Glomerular visceral epithelial cell (primary cell): ENCODE measurements around the gene SLC23A2.

Source experiments
- DNase-seq: peaks from one replicate; pipeline ENCODE4 v3.0.0-alpha.2; 2016; ENCODE audit errors: extremely low spot score

The SLC23A2 gene

DNA sequence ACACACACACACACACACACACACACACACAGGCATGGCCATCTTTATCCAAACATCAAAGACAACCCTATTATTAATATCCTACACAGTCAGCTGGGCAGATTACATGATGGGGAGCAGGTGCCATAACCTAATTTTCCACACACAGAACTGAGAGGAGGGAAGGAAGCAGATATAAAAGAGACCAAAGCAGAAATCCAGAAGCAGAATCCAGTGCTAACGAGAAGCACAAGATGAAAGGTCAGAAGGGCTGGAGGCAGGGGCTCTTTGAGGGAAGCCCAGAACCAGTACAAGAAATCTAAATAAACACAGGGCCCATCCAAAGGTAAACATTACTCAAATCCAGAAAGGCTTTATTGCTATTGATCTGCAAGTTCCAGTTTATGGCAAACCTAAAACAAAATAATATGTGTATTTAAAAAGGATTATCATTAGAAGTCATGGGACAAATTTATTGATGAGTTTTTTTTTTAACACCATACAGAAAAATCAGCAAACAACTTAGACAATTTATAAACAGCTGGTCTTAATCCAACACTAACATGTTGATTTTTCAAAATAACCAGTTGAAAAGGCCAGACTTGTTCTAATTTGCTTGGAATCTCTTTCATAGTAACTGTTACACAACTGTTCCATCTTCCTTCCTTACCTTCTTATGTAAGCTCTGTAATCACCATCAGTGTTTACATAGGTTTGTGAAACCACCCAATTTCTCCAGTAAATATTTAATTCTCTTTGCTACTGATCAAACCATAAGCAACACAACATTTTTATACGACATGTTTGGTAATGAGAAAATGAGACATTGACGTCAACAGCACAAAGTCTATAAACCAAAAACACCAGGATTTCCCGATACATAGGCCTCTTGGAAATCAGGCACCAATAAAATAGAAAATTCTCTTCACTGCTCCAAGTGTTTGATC lies 34.2 kb downstream of the SLC23A2 start:
- DNase-seq: no peak

DNA sequence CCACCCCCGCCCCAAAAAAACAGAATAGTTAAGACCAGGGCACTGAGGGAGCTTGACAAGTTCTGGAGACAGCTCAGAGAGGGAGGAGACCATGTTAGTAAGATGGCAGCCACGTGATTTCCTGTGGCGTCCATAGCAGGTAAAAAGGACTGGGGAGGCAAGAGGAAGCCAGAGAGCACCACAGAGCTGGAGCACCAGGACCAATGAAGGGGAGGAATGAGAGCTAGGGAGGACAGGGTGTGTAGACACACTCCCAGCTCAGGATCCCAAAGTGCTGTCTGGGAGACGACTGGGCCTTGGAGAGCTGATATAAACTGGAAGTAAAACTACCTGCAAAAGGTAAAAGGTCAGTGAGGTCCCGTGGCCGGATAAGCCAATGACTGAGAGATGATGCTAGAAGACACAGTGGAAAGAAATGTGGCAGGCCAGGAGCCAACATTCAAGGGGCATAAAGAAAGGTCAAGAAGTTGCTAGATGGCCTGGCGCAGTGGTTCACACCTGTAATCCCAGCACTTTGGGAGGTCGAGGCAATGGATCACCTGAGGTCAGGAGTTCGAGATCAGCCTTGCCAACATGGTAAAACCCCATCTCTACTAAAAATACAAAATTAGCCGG lies 39.0 kb downstream of the SLC23A2 start:
- no peak for DNase-seq

DNA sequence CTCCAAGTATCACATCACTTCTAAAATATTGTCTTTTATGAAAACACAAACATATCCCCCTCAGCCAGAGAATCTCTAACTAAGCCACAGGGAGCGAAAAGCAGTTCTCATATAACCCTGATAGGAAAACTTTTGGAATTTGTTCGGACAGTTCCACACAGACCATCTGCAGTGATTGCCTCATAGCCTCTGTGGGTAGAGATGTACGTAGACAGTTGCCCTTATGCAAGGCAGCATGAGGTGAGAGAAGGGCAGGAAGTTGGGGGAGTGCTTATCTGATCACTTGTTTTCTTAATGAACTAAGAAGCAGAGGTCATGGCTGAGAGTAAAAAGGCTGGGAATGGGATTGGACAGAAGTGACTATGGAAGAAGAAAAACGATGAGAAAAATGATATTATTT lies 39.6 kb downstream of the SLC23A2 start:
- DNase-seq: peak; percentile 41

DNA sequence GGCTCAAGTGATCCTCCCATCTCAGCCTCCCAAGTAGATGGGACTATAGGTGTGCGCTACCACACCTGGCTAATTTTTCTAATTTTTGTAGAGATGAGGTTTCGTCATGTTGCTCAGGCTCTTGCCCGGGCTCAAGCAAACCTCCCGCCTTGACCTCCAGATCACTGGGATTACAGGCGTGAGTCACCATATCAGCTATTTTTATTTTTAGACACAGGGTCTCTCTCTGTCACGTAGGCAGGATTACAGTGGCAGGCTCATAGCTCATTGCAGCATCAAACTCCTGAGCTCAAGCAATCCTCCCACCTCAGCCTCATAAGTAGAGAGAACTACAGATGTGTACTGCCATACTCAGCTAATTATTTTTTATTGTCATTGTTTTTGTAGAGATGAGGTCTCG lies 41.7 kb downstream of the SLC23A2 start:
- no peak for DNase-seq

DNA sequence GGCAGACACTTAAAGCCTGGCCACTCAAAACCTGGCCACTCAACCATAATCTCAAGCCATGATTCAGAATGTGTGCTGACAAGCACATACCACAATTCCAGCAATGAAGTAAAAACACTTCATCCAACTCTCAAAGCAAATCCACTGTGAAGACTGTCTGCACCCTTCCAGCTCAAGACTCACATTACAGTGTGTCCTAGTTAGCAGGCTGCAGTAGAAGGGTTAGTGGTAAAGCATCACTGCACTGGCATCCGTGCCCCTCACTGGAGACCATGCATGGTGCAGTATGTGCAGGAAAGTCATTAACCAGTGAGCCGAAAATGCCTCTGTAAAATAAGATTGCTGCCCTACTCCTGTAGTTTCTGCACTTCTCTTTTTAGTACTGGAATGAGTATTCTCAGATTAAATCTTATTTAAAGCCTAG lies 43.4 kb downstream of the SLC23A2 start:
- peak; percentile 86 for DNase-seq

DNA sequence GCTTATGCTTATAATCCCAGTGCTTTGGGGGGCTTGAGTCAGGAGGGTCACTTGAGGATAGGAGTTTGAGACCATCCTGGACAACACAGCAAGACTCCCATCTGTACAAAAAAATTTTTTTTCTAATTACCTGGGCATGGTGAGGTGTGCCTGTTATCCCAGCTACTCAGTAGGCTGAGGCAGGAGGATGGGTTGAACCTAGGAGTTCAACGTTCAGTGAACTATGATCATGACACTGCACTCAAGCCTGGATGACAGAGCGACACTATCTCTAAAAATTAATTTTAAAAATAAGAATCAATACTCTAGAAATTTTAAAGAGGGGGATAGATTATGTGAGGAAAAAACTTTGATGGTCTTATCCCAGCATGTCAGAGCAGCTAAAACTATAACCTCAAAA lies 44.1 kb downstream of the SLC23A2 start:
- no peak for DNase-seq

DNA sequence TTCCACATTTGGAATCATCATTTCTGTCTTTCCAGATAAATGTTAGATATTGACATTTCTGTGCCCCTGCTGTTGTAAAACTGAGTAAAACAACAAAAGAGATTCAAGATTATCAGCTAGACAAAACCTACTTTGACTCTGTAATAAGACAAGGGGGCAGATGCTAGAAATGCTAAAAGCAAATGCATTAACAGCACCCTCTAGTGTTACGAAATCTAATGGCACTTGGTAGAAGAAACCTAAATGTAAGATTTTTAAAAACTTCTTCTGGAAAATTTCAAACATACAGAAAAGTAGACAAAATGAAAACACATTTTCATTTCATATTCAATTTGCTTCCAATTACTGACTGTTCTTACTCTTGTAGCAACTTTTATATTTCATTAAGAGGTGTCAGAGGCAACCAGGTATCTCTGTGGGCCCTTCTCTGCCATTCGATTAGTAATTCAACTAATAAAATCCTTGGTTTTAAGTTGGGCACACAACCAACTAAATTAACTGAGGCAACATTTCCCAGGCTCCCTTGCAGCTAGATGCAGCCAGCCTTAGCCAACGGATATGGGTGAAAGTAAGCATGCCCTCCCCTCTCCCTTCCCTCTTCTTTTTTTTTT lies 45.0 kb downstream of the SLC23A2 start:
- DNase-seq: peak; percentile 65

DNA sequence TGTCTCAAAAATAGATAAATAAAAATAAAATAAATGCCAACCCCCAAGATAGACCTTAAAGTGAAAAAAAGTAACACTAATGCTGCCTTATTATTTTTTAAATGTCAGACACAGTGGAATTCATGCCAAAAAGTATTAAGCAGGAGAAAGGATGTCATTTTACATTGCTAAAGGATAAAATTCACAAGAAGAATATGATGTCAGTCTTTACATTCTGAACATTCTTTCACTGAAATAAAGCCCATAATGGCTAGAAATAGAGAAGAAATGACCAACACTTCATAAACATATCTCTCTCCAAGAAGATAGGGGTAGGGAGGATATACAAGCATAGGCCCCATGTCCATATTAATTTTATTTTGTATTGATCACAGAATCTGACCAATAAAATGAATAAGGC lies 47.4 kb downstream of the SLC23A2 start:
- no peak for DNase-seq

DNA sequence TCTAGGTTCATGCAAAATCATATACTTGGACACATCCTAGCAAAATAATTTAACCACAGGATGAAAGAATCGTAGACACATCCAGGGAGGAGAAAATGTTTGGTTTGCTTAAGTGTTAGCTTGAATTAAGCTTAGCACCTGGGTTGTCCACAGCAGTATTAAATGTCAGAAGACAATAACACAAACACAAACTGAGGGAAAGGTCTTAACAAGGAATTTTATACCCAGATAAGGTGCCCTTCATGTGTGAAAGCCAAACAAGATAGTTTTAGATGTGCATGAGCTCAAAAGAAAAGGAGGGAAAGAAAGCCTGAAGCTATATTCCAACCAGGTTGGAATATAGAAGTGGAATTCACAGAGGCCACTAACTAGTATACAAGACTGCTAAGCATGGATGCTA lies 49.1 kb downstream of the SLC23A2 start:
- DNase-seq: no peak

DNA sequence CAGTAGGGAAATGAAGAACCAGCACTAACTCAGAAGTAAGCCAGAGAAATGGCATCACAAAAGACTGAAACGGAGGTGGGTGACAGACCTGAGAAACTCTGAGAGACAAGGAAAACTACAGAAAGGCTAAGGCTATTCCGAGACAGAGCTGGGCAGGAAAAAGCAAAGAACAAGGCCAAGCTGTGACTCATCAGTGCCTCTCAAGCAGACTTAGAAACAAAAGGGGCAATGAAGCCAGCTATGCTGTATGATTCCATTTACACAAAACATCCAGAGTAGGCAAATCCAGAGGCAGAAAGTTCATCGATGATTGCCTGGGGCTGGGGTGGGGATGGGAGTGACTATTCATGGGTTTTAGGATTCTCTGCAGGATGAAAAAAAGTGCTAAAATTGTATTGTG lies 50.0 kb downstream of the SLC23A2 start:
- peak; percentile 56 for DNase-seq

DNA sequence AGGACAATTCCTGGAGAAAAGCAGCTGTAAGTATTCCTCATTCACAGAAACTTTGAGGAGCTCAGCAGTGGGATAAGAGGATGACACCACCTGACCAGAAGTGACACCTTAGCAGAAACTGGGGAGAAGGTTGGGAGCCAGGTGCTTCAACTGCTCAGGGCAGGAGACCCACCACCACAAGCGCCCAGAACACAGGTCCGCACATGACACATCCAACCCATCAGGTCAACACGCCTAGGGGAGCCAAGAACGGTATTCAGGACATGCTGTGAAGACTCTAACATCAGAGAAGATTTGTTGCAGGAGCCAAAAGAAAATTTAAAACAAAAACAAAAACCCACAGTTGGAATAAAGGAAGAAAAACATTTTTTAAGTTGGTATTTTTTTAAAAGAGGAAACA lies 50.5 kb downstream of the SLC23A2 start:
- DNase-seq: no peak

DNA sequence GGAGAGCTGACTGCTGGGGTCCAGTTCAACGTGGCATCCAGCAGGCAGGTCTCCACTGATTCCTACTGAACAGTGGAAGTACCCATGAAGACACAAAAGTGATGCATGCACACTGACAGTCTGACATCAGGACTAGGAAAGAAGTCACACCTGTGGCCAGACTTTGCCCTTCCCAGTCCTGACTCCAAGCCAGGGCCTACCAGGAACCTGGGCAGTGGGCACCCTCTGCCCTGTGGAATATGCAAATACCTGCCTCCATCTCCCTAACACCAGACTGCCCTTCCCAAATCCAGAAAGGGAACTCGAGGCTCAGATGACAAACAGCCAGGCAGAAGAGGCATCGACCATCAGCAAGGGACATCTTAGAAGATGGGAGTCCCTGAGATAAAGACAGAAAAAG lies 50.9 kb downstream of the SLC23A2 start:
- no peak for DNase-seq

DNA sequence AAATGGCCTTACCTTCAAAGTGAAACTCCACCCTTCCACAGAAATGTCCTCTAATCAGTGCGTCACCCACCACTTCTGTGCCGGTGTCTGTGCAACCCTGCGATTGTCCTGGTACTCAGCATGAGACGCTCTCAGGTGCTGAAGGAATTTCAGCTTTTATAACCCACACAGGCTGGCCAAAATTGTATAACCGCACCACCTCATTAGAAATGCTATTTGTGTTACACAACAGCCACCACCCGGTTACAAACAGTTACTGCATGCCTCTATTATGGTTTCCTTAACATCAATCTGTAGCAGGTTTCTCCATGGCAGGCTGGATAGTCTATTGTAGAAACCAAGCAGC lies 51.5 kb downstream of the SLC23A2 start:
- no peak for DNase-seq

DNA sequence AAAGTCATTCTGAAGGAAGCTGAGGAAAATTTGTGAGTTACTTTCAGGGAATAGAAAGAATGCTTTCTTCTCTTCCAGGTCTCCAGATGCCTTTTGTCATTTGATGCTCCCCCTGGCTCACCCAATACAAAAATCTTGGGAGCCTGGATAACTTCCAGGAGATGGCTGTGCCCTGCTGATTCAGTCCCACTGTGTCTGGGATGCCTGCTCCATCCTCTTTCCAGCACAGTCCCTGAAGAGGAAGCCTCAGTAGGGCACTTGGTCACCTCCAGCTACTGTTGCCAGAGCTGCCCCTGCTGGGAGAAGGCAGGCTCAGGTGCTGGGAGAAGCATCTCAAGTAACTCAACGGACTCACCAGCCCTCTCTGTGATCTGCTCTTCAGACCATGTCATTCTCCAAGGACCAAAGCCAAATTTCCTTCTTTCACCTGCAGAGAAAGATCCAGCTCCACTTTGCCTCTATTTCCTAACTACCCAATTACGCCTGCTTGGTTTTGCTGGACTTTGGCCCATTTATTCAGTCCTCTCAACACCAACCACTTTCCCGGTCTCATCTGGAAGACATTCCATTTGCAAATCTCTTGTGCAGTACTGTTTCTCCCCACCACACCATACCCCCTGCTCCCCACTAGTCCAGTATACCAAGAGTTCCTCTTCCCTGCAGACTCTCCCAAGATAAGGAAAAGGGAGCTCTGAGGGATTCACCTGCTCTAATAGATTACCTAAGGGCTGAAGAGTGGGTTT lies 53.3 kb downstream of the SLC23A2 start:
- no peak for DNase-seq

DNA sequence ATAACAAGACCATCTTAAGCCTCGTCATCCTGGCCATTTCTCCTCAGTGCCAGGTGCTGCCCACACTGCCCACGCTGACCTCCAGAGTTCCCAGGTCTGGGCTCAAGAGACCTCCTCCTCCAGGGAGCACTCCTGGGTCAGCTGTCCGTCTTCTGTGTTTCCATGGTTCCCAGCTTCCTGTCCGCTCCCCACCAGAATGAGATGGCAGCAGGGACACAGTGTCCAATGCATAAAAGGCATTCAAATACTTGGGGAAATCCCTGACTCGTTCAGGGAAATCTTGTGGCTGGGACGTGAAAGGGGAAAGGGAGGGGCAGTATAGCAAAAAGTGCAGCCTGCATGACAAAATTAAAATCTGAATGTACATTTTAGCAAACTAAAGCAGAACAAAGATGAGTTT lies 54.3 kb downstream of the SLC23A2 start:
- DNase-seq: peak; percentile 47

DNA sequence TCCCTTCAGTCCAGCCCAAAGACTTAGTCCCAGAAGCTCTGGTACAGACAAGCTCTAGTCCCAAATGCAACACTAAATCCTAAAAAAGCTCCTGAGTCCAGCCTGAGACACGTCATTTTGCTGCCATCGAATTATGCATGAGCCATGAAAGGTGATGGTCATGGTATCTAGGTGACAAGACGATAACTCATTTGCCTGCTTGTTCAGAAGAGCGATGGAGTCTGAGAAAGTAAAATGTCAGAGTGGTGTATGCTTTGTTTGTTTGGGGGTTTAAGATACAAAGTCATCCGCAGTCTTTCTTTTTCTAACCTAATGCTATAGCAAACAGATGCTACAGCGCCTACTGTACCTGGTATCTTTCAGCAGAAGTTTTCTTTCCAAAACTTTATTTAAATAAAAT lies 54.7 kb downstream of the SLC23A2 start:
- no peak for DNase-seq

DNA sequence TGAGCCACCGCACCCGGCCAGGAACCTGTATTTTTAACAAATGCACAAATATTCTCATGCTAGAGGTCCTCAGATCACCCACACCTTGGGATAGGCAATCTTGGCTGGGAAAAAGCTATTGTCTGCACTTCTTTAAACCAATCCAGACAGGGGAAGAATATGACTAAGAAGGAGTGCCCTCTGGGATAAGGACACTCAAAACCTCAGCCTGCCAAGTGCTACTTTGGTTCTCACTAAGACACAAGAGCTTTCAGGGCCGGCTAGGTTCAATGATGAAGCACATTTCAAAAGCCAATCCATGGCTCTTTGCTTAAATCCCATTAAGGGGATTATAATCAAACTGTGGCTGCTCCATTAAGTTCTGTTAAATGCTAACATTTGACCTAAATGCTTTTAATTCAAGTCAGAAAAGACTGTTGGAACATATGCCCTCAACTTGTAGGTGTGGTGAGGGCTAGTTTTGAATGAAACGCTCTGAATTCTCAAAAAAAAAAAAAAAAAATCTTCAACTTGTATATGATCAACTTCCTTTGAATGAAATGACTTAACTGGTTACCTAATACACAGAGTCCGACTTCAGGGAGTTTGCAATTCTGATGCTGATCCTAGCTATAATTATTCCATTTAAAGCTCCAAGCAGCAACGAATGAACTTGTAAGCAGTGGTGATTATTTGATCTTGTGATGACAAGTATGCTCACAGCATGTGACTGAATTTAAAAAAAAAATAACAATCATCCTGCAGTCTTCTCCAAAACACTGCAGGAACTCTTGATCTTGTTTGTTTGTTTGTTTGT lies 56.6 kb downstream of the SLC23A2 start:
- no peak for DNase-seq

DNA sequence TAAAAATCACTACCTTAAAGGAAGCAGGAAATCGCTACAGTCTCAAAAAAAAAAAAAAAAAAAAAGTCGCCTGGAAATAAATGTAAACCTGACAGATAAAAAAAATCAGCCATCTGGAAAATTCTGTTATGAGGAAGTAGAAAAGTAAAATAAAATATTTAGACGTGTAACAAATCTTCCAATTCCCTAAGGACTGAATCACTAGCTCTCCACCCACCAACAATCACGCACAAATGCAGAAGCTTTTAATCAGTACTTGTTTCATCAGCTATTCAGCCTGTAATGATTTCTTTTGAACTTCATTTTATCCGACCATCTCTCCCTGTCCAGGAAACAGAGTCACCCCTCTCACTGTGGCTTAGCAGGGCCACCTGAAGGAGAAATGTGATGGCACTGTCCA lies 59.0 kb downstream of the SLC23A2 start:
- no peak for DNase-seq

DNA sequence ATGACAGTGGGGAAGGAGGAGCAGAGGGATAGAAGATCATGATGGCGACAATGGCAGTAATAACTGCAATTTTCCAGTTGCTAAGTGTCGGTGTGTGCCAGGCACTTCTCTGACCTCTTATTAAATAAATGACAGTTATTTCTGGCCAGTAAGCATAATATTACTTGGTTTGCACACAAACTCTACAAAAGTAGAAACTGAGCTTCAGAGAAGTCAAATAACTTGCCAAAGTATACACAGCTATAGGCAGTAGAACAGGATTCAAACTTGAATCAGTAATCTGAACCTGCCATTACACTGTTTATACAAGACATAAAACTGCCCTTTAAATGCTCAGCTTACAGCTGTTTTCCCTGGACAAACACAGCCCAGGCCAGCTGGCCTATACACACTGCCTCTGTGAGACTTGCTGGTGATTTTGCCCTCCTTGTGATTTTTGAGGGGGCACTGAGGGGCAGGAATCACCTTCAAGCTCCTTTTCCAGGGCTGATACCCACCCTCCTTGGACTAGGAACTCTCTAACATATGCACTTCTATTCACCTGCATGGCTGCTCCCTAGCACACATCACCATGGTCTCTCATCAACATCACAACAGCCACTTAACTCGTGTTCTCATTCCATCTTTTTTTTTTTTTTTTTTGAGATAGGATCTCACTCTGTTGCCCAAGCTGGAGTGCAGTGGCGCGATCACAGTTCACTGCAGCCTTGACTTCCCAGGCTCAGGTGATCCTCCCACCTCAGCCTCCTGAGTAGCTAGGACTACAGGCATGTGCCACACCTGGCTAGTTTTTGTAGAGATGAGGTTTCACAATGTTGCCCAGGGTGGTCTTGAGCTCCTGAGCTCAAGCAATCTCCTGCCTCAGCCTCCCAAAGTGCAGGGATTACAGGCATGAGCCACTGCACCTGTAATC lies 63.6 kb downstream of the SLC23A2 start:
- no peak for DNase-seq

DNA sequence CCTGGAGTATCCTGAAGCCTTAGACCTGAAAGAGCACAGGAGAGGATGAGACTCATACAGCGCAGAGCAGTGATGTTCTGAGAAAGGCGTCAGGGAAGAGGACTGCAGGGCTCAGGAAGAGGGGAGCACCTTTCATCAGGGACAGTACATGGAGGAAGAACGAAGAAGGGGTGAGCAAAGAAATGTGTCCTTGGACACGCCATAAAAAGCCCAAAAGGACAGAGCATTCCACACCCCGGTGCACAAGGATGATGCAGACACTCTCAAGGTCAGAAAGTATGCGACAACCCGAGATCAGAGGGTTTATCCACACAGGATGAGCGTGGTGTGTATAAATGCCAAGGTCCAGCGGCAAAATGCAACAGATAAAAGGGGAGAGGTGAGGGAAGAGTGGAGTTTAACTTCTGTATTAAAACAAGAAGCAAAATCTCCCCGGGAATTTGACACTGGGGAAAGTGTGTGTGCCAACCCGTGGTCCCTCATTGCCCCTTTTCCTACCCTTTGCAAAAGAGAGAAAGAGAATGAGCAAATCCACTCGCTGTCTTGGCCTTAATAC lies 64.4 kb downstream of the SLC23A2 start:
- no peak for DNase-seq
